NCI-H1417 (cell line): ENCODE measurements around the gene TAP1.
"Not testable (repeated sequence)": the region's sequence is repeated elsewhere in the genome, so short reads cannot be mapped to it uniquely, and the experiment has no call there.

ENCODE experiments used
- DNase-seq, 3 experiments: peaks; one replicate each; lab custom pipeline; 2025; lab: John Stamatoyannopoulos, UW

The TAP1 gene, protein sequence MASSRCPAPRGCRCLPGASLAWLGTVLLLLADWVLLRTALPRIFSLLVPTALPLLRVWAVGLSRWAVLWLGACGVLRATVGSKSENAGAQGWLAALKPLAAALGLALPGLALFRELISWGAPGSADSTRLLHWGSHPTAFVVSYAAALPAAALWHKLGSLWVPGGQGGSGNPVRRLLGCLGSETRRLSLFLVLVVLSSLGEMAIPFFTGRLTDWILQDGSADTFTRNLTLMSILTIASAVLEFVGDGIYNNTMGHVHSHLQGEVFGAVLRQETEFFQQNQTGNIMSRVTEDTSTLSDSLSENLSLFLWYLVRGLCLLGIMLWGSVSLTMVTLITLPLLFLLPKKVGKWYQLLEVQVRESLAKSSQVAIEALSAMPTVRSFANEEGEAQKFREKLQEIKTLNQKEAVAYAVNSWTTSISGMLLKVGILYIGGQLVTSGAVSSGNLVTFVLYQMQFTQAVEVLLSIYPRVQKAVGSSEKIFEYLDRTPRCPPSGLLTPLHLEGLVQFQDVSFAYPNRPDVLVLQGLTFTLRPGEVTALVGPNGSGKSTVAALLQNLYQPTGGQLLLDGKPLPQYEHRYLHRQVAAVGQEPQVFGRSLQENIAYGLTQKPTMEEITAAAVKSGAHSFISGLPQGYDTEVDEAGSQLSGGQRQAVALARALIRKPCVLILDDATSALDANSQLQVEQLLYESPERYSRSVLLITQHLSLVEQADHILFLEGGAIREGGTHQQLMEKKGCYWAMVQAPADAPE

DNA sequence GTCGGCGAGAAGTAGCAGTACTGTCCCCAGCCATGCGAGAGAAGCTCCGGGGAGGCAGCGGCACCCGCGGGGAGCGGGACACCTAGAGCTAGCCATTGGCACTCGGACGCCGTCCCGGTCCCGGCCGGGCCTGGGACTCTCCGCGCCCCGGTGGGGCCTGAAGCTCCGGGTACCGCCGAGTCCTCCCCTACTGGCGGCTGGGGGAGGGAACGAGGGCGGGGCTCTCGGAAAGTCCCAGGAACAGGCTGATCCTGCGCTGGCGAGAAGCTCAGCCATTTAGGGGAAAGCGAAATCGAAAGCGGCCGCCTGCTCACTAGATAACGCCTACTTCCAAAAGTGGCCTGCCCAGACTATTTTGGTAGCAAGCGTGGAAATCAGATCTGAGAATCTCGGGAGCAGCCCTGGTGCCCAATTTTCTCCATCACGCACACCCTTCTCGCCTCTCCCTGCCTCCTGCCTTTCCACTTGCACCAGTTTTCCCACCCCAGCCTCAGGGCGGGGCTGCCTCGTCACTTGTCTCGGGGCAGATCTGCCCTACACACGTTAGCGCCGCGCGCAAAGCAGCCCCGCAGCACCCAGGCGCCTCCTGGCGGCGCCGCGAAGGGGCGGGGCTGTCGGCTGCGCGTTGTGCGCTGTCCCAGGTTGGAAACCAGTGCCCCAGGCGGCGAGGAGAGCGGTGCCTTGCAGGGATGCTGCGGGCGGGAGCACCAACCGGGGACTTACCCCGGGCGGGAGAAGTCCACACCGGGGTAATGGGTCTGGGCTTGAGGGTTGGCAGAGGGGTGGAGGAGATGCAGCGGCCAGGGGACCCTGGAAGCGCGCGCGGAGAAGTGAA is at the start of gene TAP1, which contains the start of gene PSMB9:
Gene TAP1 (minus strand): TSS at position 164 of the 835 bp plus-strand sequence. CDS start 68 bp downstream, at position 96.
Gene PSMB9 (plus strand): TSS at position 652 of the 835 bp plus-strand sequence. CDS start 38 bp downstream, at position 690.
- peak; percentile 75 to 92 (median 83) for DNase-seq

DNA sequence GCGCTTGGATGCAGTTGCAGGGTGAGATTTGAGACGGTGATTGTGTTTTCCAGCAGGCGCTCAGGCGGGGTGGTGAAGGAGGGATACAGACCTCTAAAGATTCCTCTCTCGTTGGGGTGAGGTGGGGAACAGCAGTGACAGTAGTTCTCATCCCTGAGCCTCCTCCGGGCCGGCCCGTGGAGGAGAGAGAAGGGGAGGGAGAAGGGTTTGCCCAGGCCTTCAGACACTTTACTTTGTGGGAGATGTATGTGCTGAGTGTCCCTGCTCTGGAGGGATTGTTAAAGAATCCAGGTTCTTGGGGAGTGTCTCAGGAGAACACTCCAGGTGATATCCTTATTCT is 41.5 kb upstream of the TAP1 start:
- DNase-seq = no peak

DNA sequence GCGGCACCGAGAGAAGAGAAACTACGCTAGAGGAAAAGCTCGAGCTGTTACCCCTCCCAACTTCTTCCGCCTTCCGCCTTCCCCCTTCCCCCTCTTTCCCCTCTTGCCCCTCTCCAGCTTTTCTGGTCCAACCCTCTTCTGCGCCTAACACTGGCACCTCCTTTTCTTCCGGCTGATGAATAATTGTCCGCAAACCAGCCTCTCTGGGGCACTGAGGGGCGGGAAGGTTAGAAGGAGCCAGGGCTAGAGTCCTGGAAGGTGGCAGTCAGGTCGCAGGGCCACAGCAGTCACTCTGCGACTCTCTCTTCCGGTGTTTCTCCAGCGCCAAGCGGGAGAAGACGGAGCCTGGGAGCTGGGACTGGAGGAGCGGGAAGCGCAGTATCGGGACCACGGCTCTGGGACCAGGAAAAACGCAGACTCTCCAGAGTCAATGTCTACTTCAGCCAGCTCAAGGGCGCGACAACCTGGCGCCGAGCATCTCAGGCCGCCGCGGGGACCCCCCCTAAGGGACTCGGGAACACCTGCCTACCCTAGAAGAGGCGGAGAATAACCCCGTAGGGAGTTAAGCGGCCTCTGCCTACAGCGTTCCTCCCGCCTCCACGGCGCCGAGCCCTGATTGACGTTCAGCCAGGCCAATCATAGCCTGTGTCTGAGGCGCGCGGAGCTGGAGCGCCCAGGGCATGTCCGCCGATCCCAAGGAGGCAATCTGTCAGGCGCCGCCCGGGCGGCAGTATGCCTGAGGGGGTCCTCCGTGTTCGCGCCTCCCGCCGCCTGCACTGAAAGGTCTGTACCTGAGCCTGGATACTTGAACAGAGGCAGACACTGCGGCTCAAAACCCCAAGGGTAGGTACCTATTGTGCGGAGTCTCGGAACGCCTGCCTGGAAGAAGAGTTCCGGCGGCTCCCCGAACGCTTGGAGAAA is 40.8 kb upstream of the TAP1 start:
- DNase-seq = peak; percentile 96 to 99 (median 99)

DNA sequence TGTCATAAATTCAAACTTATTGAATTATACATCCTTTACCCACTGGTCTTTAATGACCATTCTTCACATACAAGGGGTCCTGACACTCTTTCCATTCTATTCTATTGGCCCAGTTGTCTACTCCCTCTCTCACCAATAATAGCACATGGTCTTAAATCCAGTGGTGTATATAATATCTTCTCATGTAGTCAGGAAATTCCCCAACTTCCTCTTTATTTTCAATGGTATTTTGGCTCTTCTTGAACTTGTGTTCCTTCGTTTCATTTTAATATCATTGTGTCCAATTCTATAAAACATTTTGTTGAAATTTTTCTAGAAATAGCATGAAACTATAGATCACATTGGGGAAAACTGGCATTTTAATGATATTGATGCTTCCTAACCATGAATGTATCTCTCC is 37.3 kb upstream of the TAP1 start:
- no peak for DNase-seq

DNA sequence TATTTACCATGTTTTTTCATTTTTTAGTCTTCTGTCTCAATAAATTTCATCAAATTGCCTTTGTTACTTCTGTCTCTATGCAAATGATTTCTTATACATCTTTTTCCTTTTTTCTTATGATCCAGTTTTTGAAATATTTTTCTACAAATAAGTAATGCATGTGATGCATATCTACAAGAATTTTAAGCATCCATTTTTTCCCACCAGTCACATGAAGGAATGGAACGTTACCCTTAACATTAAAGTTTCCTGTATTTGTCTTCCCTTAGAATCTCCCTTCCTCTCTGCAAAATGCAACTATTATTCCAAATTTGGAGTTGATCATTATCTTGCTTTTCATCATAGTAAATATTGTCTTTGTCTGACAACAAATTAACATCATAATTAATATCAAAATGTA is 36.0 kb upstream of the TAP1 start:
- no peak for DNase-seq

DNA sequence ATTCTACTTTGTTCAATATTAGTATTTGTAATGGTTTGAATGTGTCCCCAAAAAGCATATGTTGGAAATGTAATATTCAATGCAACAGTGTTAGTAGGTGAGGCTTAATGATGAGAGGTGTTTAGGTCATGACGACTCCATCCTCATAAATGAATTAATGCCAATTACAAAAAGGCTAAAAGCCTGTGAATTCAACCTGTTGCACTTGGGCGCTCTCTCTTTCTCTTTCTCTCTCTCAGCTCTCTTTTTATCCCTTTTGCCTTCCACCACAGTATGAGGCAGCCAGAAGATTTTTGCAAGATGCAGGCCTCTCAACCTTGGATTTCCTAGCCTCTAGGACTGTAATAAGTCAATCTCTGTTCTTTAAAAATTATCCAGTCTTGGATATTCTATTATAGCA is 35.1 kb upstream of the TAP1 start:
- no peak for DNase-seq

DNA sequence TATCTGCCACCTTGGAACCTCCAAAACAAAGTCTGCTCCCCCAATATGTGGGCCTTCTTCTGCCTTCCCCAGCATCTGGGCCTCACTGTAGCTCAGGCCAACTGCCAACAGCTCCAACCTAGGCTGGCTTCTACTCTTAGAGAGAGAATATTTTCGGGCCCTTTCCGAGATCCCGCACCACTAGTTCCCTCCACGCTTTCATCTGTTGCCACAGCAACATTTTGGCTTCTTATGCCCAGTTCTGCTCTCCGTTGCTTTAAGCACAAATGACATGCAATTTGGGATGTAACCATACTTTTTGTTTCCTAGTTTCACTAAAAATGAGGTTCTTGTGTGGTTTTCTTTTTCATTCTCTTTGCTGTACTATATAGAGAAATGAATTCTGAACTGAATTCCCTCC is 34.1 kb upstream of the TAP1 start:
- DNase-seq = no peak

DNA sequence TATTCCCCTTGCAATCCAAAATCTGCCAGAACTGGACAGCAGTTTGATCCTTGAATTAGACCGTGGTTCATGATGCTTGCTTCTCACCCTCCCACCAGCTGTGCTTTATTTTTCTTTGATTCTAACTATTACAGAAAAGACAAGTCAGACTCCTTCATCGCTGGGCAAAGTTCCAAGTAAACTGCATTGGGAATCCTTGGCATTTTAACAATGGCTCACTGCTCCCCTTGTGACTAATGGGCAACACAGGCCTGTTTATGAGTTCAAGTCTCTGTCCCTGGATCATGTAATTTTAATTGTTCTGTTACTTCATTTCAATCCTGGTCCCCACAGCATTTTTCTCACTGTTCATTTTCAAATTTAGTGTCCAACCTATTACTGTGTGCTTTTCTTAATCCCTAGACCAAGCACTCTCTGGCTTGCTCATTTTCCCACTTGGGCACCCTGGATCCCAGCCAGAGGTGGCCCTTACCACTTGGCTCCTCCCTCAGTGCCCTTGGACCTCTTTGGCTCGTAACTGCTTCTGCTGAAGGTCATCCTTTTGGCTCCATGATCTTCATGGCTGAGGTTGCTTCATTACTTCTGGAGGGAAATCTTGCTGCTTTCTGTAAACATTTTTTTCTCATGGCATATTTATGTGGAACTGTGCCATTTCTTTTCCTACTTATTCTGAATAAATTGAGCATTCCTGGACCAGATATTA is 33.3 kb upstream of the TAP1 start:
- no peak for DNase-seq

DNA sequence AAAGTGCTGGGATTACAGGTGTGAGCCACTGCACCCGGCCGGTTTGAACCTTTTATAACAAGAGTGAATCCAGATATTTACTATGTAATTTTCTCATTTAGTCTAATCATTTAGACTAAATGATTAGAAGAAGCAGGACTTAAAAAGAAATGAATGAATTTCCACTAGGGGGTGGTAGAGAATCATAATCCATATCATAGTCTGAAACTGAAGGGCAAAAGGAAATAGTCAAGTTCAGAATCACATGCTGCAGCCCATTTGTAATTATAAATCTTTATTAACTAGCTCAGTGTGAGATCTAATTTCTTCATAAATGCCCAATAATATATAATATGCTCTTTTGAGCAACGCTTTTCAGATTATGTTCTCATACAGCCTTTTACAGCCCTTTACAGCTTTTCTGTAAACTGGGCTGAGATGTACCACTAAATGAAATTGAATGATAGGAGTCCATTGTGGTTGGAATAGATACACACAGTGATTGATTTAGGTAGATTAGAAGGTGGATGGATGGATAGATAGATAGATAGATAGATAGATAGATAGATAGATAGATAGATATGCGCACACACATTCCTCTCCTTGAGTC is 32.3 kb upstream of the TAP1 start:
- peak; percentile 23 to 86 (median 79) for DNase-seq

DNA sequence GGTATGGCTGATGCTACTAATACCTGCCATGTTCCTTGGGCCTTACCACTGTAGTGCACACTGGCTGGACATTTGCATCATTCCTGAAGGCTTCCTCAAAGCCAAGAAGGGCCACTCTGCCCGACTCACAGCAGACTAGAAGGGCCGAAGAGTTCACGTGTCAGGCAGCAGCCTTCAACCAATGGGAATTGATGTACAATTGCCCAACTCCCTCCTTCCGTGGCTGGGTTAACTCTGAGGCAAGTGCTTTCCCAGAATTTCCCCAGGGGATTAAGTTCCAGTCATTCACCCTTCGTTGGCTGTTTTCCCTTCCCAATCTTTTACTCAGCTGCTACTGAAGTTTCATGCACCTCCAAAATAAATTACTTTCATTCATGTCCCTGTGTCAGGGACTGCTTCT is 30.3 kb upstream of the TAP1 start:
- DNase-seq = no peak

DNA sequence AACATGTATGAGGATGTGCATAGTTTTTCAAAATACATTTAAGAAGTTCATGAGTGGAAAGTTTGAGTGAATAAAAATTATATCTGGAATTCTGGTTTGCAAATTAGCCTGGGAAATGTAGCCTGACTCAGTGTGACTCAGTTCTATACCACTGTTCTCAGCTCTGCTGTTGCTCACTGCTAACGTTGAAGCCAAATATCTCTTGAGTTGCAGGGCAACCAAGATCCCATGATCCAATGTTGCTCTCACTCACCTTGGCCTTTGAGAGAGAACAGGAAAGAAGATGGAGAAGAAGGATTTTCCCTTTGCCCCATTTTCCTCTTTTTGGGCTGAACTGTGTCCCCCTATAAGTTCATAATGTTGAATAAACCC is 29.4 kb upstream of the TAP1 start:
- DNase-seq = no peak

DNA sequence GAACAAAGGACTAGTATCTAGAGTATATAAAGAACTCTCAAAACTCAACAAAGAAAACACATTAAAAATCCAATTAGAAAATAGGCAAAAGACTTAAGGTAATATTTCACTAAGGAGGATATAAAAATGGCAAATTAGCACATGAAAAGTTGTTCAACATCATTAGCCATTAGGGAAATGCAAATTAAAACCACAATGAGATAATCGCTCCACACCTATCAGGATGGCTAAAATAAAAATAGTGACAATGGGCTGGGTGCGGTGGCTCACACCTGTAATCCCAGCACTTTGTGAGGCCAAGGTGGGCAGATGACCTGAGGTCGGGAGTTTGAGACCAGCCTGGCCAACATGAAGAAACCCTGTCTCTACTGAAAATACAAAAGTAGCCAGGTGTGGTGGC is 27.5 kb upstream of the TAP1 start:
- DNase-seq = not testable (repeated sequence)

DNA sequence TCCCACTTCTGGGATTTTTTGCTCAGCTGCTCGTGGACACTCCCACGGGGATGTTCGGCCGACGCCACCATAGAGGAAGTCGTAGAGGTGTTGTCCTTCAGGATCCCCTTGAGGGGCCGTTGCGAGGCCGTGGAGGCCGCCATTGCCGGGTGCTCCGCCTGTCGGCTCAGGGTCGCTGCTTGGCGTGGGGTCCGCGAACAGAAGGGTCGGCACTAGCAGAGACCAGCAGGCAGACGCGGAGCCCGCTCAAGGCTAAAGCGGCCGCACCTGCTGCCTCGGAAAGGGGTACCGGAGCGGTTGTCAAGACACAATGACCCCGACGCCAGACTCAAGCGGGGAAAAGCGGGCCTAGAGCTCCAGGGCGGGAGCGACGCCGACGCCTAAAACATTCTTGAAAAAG is 26.2 kb upstream of the TAP1 start:
- no peak for DNase-seq

DNA sequence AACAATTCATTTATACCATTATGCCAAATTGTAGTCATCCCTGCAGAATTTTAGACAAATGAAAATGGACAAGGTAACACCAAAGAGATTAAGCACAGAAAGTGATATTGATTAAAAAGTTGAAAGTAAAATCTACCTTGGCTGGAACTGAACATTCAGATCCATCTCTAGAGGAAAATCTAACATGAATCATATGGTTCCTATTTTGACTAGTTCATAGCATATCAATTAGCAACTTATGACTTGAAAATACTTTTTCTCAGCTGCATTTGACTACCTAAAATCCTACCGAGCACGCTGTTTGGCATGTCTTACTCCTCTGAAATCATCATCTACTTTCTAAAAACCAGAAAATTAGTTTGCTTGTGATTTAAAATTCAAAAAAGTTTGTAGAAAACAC is 23.1 kb upstream of the TAP1 start:
- DNase-seq = no peak

DNA sequence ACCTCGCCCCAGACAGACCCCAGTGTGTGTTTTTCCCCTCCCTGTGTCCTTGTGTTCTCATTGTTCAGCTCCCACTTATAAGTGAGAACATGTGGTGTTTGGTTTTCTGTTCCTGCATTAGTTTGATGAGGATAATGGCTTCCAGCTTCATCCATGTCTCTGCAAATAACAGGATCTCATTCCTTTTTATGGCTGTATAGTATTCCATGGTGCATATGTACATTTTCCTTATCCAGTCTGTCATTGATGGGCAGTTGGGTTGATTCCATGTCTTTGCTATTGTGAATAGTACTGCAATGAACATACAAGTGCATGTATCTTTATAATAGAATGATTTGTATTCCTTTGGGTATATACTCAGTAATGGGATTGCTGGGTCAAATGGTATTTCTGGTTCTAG is 20.4 kb upstream of the TAP1 start:
- DNase-seq = not testable (repeated sequence)

DNA sequence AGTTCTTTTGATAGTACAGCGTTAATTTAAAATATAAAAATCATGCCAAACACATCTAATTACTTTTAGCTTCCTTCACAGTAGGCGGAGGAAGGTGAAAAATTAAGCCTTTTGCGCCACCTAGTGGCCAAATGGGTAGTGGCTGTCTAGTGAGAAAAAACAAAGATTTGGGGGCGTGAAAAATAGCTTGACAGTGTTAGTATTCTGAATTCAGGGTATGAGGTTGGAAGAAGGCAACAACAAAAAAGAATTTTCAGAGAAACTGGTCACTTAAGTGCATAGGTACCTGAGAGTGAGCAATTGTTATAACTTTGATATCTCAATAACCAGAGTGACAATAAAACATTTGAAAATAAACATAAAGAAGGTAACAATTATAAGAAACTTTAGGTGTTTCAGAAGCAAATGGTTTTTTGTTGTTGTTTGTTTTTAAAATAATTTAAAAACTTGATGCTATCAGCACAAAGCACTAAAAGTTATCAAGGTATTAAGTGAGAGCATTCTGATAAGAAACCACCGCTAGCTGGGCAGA is 14.8 kb upstream of the TAP1 start:
- DNase-seq = peak; percentile 67 to 88 (median 88)

DNA sequence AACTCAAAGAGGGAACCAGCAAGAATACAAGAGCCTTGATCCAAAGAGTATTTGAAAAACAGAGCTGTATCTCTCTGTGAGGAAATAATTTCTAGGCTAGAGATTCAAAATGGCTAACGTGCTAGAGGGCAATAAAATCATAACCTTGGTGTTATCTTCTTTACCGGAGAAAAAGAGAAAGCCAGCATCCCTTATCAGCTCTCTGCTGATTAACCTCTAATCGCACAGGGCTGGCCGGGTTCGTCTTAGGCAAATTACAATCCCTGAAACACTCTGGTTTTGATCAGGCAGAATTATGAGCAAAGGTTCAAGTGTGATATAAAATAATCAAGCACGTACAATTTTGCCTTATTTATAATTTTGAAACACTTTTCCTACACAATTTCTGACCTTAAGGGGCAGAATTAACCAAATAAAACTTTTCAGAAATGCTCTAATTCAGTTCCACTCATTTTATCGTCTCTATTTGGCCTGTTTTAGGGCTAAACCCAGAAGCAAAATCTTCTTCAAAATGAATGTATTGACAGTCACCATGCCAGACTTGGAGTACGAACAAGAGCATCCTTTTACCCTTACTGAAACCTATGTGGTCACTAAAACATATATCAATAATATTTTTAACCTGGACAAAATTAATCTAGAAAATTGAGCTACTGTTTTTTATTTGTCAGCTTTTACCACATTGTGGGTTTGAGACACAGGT is 14.2 kb upstream of the TAP1 start:
- no peak for DNase-seq

DNA sequence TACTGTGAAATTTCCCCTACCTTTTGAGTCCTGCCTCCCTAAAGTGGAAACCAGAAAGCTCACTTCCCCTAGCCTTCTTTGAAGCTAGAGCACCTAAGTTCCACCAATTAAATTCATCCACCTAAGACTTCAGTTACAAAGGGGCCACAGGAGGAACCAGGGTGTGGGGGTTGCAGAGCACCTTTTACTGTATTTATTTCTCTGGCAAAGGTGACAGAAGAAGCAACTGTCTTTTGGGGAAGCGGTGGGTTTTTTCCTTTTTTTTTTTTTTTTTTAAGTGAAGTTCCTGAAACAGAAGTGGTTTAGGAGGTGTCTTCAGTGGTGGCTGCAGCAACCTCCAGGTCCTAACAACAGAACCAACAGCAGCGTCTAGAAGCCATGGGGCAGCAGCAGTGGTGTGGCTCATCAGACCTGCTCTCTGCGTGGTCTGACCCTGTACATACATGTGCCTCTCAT is 13.5 kb upstream of the TAP1 start:
- no peak for DNase-seq

DNA sequence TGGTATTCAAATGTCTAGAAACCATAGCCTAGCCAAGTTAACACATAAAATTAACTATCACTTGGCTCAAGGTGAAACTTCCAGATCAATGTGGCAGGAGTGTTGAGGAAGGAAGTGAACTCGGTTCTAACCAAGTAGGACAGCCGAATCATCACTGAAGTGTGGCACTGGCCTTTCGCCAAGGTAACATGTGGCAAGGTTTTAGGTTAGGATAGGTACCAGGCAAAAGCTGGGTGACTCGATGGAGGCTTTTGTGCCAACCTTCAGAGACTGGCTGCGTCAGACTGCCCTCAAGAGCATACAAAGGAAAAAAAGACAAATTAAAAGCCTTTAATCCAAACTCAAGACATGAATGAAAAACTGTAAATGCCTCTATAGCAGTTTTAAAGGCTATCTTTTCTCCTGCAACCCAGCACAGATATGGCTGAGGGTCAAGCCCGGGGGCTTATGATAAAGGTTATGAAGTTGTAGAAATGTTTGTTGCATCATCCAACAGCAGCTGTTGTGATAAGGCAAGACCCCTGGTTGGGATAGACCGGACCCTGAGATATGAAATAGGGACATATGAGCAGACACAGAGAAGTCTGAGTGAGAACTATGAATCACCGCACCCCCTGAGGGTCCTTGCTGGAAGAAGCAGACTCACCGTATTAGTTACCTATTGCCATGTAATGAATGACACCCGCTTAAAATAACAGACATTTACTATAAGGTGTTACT is 12.4 kb upstream of the TAP1 start:
- DNase-seq = no peak
